Activated T-cell treated with anti-CD3 and anti-CD28 coated beads for 4 hours (primary cell): ENCODE measurements around the gene SPSB4.
"Not testable (repeated sequence)": the region's sequence is repeated elsewhere in the genome, so short reads cannot be mapped to it uniquely, and the experiment has no call there.

ENCODE experiments used
- DNase-seq: peaks from one replicate; pipeline ENCODE4 v3.0.0-alpha.2; 2020

SPSB4 gene

GRCh38 chr3:141050576-141051442 lies at the start of gene SPSB4:
TSS of gene SPSB4 (plus strand) at chr3:141051347. CDS start at chr3:141066105, 14,758 bp downstream.
- no peak for DNase-seq

GRCh38 chr3:141006344-141006743 lies 44.8 kb upstream of the SPSB4 start:
- no peak for DNase-seq

- no peak for DNase-seq
Observed at GRCh38 chr3:141009496-141009895, 41.7 kb upstream of the SPSB4 start.

- DNase-seq = peak; percentile 60
Observed at GRCh38 chr3:141011232-141011996, 39.7 kb upstream of the SPSB4 start.

- DNase-seq = no peak
Observed at GRCh38 chr3:141011997-141012262, 39.2 kb upstream of the SPSB4 start.

- no peak for DNase-seq
Observed at GRCh38 chr3:141012571-141012970, 38.6 kb upstream of the SPSB4 start.

- no peak for DNase-seq
Observed at GRCh38 chr3:141015481-141015880, 35.7 kb upstream of the SPSB4 start.

- DNase-seq = not testable (repeated sequence)
Observed at GRCh38 chr3:141017366-141018322, 33.5 kb upstream of the SPSB4 start.

GRCh38 chr3:141019244-141019643 lies 31.9 kb upstream of the SPSB4 start:
- DNase-seq = no peak

GRCh38 chr3:141020143-141020830 lies 30.9 kb upstream of the SPSB4 start:
- DNase-seq = no peak

GRCh38 chr3:141021261-141021660 lies 29.9 kb upstream of the SPSB4 start:
- no peak for DNase-seq

GRCh38 chr3:141030296-141030695 lies 20.9 kb upstream of the SPSB4 start:
- DNase-seq = no peak

GRCh38 chr3:141039589-141039988 lies 11.6 kb upstream of the SPSB4 start:
- no peak for DNase-seq

- no peak for DNase-seq
Observed at GRCh38 chr3:141044695-141045641, 6.2 kb upstream of the SPSB4 start.

GRCh38 chr3:141045849-141046248 lies 5.3 kb upstream of the SPSB4 start:
- no peak for DNase-seq

- DNase-seq = no peak
Observed at GRCh38 chr3:141047168-141047567, 4.0 kb upstream of the SPSB4 start.

GRCh38 chr3:141049681-141050080 lies 1.5 kb upstream of the SPSB4 start:
- DNase-seq = no peak

GRCh38 chr3:141051443-141052200 lies 475 bp downstream of the SPSB4 start:
- no peak for DNase-seq

- DNase-seq = no peak
Observed at GRCh38 chr3:141052201-141053069, 1.3 kb downstream of the SPSB4 start.

- DNase-seq = no peak
Observed at GRCh38 chr3:141055136-141055535, 4.0 kb downstream of the SPSB4 start.
